GM13976 (cell line): Measurements from ENCODE around the gene MISP3.

Source experiments
- DNase-seq: peaks from one replicate; pipeline ENCODE4 v3.0.0; 2012; ENCODE audit warnings: low spot score
- in situ Hi-C: fragments of 300-500 bp; cut with MboI; formaldehyde crosslinking; loops from one replicate; pipeline ENCODE4 v1.12.0; 2022; ENCODE audit warnings: low sequenced_read_pairs, mixed read lengths, inconsistent platforms; ENCODE audit not compliant: unreplicated experiment
- TF ChIP-seq, protein P1 (sequence below): IDR thresholded peaks from 2 replicates; pipeline ENCODE4 v1.5.1; 2012; ENCODE audit warnings: borderline replicate concordance, mild to moderate bottlenecking; ENCODE audit not compliant: insufficient read depth; ENCODE audit errors: extremely low read depth, missing control alignments, control extremely low read depth

MISP3 gene

DNA sequence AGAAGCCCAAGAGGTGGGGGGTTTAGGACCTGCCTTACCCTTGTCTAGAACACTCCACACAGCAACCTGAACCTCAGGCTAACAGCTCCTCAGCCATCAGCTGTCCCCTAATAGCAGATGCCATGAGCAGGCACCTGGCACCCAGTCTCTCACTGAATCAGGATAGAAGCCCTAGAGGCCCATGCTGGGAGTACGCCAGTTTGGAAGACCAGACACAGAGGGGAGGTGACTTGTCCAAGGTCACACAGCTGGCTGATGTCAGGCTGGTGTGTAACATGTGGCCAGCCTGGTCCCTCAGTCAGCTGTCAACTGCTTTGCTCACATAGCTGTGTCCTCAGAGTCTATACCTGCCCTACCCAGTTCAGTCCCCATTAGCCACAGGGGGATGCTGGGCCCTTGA, 30.7 kb downstream of the MISP3 start:
- no peak for DNase-seq
- in situ Hi-C loops: no loop called here
- TF ChIP-seq, protein P1, sequence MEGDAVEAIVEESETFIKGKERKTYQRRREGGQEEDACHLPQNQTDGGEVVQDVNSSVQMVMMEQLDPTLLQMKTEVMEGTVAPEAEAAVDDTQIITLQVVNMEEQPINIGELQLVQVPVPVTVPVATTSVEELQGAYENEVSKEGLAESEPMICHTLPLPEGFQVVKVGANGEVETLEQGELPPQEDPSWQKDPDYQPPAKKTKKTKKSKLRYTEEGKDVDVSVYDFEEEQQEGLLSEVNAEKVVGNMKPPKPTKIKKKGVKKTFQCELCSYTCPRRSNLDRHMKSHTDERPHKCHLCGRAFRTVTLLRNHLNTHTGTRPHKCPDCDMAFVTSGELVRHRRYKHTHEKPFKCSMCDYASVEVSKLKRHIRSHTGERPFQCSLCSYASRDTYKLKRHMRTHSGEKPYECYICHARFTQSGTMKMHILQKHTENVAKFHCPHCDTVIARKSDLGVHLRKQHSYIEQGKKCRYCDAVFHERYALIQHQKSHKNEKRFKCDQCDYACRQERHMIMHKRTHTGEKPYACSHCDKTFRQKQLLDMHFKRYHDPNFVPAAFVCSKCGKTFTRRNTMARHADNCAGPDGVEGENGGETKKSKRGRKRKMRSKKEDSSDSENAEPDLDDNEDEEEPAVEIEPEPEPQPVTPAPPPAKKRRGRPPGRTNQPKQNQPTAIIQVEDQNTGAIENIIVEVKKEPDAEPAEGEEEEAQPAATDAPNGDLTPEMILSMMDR: no peak

DNA sequence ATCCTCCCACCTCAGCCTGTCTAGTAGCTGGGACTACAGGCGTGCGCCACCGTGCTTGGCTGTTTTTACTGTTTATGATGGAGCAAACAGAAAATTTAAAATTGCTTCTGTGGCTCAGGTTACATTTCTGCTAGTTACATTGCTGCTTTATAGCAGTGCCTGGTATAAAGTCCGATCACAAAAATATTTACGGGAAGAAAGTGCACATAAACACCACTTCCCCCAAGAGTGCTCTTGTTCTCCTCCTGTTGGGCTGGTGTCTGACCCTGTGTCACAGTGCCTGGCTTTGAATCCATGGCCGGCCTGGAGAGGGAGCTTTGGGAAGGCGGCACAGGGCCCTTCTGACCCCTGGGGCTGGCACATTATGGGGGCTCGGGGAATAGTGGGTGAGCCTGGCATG, 33.1 kb downstream of the MISP3 start:
- TF ChIP-seq, protein P1: no peak
- in situ Hi-C loops: no loop called here
- no peak for DNase-seq

GRCh38 chr19:14106840-14107239, 34.3 kb downstream of the MISP3 start:
- DNase-seq: no peak
- in situ Hi-C loops: no loop called here
- TF ChIP-seq, protein P1: no peak

DNA sequence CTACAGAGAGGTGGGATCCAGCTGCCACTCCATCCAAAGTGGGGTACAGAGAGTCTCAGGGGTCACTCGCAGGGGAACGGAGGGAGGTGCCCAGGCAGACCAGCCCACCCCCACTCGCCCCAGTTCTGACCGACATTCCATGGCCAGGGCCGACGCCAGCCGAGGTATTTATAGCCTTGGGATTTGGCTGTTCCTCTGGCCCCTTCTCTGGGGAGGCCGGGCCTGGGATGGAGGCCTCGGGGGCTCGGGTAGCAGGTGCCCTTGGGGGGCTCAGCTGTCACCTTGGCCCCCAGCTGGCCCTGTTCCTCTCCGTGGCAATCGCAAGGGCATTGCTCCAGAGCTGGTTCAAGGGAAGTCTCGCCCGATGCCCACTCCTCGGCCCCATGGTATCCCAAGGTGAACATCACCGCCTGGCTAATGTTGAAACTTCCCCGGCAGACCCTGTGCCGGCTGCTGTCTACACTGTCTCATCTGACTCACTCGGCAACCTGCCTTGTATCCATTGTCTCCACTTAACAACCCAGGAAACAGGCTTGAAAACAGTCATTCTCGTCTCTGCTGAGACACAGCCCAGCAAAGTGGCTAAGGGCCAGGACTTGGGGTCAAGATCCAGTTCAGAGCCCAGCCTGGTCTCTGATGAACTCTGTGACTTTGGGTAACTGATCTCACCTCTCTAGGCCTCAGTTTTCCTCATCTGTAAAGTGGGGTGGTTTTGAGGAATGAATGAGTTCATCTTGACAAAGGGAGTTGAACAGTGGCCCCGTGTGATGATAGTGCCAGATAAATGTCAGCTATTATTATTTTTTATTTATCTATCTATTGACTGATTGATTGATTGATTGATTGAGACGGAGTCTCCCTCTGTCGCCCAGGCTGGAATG, 35.2 kb downstream of the MISP3 start:
- in situ Hi-C loops: no loop called here
- DNase-seq: no peak
- TF ChIP-seq, protein P1: no peak

- DNase-seq: no peak
- in situ Hi-C loops: no loop called here
- TF ChIP-seq, protein P1: no peak
Measured at GRCh38 chr19:14110650-14111049, 38.1 kb downstream of the MISP3 start.

GRCh38 chr19:14111486-14111885, 38.9 kb downstream of the MISP3 start:
- TF ChIP-seq, protein P1: no peak
- DNase-seq: no peak
- in situ Hi-C loops: no loop called here
